Measurements from ENCODE around the gene TCF12.

- TF ChIP-seq, protein P1, sequence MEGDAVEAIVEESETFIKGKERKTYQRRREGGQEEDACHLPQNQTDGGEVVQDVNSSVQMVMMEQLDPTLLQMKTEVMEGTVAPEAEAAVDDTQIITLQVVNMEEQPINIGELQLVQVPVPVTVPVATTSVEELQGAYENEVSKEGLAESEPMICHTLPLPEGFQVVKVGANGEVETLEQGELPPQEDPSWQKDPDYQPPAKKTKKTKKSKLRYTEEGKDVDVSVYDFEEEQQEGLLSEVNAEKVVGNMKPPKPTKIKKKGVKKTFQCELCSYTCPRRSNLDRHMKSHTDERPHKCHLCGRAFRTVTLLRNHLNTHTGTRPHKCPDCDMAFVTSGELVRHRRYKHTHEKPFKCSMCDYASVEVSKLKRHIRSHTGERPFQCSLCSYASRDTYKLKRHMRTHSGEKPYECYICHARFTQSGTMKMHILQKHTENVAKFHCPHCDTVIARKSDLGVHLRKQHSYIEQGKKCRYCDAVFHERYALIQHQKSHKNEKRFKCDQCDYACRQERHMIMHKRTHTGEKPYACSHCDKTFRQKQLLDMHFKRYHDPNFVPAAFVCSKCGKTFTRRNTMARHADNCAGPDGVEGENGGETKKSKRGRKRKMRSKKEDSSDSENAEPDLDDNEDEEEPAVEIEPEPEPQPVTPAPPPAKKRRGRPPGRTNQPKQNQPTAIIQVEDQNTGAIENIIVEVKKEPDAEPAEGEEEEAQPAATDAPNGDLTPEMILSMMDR (IDR thresholded peaks at IDR 0.05) = no peak
- no peak for TF ChIP-seq EZH2 (IDR thresholded peaks at IDR 0.05)
These were observed 318.8 kb downstream of the TCF12 start for GRCh38 chr15:57237301-57237642.
